ENCODE measurements around the gene MRPL38.
"Not testable (repeated sequence)": the region's sequence is repeated elsewhere in the genome, so short reads cannot be mapped to it uniquely, and the experiment has no call there.

Gene MRPL38

DNA sequence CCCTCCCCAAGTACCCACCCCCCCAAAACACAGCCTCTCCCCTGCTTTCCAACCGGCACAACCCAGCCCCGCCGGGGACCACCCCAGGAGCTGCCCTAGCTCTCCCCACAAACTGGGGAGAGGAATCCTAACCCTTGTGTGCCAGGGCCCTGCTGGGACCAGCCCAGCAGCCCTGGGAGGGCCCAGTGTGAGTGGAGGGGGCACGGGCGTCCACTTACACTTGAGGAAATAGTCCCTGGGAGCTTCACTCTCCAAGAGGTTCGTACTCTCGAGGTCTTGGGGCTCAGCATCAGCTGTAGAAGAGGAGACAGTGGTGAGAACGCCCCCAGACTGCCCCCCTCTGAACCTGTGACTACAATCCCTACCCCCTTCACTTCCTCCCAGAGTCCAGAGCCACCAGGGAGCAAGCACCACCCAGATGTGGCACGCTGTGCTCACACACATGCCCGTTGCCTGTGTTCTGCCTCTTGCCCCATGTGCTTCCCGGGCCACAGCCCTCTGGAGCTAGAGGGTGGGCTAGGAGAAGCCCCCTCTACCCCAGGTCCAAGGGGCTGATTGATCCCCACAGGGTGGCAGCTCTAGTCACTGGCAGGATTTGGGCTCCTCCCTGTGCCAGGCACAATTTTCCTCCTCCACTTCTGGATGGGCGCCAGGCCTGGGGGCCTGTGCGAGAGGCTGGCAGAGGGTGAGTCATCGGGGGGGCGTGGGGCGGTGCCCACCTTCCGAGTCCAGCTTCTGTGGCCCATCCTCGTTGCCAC, 29.3 kb downstream of the MRPL38 start:
- no peak for DNase-seq

DNA sequence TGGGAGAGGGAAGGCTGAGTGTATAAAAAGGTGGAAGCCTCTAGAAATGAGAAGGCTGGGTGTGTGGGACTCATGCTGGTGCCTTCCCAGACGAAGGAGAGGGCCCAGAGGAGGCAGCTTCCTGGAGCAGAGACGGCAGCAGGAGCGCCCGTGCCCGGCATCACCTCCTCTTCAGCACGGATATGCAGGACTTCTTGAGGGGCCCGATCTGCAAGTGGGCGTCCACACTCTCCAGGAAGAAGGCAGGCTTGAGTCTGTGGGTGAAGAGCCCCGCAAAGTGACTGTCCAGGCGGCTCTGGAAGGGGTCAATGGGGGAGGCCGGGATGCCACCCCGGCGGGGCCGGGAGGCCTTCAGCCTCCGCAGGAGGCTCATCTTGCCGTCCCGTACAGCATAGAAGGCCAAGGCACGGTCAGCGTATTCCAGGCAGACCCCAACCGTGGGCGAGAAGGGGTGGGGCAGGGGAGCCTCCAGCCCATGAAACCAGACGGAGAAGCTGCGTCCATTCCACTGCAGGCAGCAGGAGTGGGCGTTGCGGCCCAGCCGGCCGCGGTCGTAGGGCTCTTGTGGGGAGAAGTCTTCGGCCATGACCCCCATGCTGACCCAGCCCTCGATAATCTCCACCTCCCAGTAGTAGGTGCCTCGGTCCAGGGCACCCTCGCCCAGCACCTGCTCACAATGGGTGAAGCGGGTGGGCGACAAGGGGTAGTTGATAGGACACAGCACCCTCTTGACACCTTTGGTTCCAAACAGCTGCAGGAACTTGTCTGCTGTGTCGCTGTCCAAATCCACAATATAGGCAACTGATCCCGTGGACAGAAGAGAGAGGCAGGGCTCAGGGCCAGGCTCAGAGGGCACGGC, 30.1 kb downstream of the MRPL38 start:
- DNase-seq = no peak

GRCh38 chr17:75873587-75874322, 30.9 kb downstream of the MRPL38 start:
- no peak for DNase-seq

DNA sequence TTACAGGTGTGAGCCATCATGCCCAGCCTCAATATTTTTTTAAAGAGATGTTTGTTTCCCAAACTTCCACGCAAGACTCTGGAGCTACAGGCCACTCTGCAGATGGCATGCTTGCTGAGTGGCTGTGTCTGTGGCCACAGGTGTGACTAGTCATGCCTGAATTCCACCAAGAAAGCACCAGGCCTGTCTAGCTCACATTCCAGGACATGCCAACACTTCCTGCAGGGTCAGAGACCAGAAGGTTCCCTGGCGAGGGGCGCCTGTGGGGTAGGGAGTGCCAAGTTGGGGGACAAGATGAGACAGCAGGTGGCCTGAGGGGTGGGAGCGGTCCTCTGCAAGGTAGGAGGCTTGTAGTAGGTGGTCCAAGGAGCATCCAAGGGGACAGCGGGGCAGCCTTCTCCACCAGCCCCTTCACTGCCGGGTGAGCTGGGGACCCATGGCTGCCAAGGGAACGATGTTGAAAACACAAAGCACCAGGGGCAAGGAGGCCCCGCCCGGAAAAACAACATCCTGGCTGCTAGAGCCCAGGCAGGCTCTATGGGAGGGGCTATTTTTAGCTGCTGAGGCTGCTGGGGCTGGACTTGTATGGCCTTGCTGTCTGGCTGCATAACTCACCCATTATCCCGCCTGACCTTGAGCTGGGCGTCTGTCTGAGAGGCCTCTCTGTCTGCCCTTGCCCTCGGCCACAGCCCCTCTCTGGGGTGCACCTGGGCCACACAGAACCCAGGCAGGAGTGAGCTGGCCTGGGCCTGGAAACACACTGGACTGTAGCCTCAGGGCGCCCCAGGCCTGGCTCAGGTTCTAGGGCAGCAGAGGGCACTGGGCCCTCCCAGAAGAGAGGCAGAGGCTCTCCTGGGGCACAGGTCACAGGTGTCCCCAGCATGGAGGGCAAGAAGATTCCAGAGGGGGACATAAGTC, 32.0 kb downstream of the MRPL38 start:
- no peak for DNase-seq

- DNase-seq = not testable (repeated sequence)
Observed at GRCh38 chr17:75870228-75870627, 34.5 kb downstream of the MRPL38 start.

- DNase-seq = no peak
Observed at GRCh38 chr17:75869282-75870141, 35.2 kb downstream of the MRPL38 start.

DNA sequence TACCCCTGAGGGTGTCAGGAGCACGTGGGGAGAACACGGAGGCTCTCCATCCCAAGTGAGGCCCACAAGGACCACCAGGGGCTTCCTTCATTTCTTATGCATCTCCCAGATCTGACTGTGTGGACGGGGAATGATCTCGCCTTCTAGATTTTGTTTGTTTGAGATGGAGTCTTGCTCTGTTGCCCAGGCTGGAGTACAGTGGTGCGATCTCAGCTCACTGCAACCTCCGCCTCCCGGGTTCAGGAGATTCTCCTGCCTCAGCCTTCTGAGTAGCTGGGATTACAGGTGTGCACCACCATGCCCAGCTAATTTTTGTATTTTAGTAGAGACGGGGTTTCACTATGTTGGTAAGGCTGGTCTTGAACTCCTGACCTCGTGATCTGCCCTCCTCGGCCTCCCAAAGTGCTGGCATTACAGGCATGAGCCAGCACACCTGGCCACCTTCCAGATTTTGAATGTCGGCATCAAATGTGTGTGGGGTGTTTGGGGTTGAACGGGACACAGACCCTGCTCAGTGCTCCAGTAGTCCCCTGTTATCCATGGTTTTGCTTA, 35.9 kb downstream of the MRPL38 start:
- DNase-seq = not testable (repeated sequence)

- DNase-seq = peak; percentile 4
Observed at GRCh38 chr17:75865404-75866188, 39.1 kb downstream of the MRPL38 start.

DNA sequence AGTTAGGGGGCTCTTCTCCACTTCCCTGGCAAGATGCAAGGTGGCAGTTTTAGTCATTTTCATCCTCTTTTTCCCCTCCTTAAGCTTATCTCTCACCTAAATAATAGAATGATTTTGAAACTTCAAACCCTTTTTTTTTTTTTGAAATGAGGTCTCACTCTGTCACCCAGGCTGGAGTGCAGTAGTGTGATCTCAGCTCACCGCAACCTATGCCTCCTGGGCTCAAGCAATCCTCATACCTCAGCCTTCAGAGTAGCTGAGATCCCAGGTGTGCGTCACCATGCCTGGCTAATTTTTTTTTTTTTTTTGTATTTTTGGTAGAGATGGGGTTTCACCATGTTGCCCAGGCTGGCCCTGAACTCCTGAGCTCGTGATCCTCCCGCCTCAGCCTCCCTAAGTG, 39.8 kb downstream of the MRPL38 start:
- peak; percentile 4 for DNase-seq

GRCh38 chr17:75864448-75864871, 40.2 kb downstream of the MRPL38 start:
- DNase-seq = peak; percentile 55

- peak; percentile 2 for DNase-seq
Observed at GRCh38 chr17:75861927-75862317, 42.8 kb downstream of the MRPL38 start.

DNA sequence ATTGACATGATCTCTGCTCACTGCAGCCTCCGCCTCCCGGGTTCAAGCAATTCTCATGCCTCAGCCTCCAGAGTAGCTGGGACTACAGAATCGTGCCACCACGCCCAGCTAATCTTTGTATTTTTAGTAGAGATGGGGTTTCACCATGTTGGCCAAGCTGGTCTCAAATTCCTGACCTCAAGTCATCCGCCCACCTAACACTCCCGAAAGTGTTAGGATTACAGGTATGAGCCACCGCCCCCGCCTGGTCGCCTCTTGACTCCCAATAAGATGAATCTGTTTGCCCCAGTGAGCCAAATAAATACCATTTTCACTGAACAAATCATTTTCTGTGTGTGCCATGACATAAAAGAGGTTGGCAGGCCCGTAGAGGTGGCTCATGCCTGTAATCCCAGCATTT, 45.3 kb downstream of the MRPL38 start:
- not testable (repeated sequence) for DNase-seq

- DNase-seq = peak; percentile 58
Observed at GRCh38 chr17:75856062-75856756, 48.5 kb downstream of the MRPL38 start.

- DNase-seq = peak; percentile 100
Observed at GRCh38 chr17:75855310-75856061, 49.2 kb downstream of the MRPL38 start, which contains the start of gene WBP2. Gene WBP2, minus strand, starts transcription at chr17:75855335. Its CDS starts 38 bp downstream, at chr17:75855297.

DNA sequence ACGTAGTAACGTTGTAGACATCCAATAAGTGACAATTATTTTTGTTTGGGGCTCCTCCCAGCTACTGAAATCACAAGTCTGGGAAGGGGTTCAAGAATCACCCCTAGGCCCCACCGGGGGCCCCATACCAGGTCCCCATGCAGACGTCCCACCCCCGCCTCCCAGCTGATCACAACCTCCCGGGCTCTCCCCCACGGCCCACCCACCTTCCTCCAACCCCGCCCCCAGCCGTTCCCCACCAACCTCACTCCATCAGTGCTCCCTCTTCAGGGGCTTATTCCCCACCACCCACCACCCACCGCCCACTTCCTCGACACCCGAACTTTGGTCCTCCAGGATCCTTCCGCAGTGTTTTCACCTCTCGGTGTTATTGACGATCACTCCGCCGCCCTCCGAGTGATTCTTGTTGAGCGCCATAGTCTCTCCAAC, 49.8 kb downstream of the MRPL38 start:
- DNase-seq = no peak

GRCh38 chr17:75854101-75854748, 50.5 kb downstream of the MRPL38 start:
- no peak for DNase-seq

DNA sequence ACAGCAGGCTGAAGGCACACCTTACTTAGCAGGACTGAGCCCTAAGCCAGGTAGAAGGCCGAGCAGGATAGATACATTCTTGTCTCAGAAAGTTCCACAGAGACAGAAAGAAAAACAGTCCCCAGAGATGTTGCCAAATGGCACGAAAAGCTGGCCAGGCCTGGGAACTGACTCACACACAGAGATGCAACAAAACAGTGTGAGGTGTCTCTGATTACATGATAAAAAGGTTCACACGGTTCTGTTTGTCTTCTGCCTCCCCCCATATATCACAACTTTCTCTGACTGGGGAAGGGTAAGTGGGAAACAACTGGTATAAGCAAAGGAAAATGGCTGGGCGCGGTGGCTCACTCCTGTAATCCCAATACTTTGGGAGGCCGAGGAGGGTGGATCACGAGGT, 51.3 kb downstream of the MRPL38 start:
- no peak for DNase-seq

GRCh38 chr17:75851693-75851991, 53.0 kb downstream of the MRPL38 start:
- DNase-seq = not testable (repeated sequence)

Data from NCI-H2171 treated with DMSO at 0.1 percent for 48 hours (cell line).